Measurements from ENCODE around the gene ADCY9.

The ADCY9 gene

DNA sequence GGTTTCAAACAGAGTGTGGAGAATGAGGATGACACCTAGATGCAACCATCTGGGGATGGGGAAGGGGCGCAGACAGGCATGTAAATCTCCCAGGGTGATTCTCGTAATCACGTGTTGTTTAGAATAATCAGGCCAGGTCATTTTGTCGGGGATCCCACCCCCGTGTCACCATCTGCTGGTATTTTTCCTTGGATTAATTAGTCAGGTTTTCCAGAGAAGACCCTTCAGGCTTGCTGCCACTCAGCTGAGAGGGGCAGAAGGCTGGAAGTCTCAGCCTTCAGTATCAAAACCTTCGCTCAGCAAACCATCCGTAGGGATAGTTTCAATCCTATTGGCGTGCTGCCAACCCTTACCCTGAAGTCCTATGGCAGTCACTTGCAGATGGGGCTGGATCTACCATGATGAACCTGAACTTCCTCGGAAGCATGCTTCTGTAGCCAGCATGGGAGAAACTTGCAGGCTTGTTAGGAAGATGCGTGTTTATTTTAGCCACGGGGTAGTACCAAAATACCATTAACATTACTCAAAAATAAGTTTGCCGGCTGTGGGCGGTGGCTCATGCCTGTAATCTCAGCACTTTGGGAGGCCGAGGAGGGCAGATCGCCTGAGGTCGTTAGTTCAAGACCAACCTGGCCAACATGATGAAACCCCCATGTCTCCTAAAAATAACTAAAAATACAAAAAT, 7.5 kb upstream of the ADCY9 start:
- FAIRE-seq (no peak), DNase-seq (ENCODE audit: insufficient read length, low spot score) (no peak)
- TF ChIP-seq PAX5 (IDR thresholded peaks at IDR 0.05; ENCODE audit: insufficient read depth, low read length, severe bottlenecking) (no peak), POLR2A (IDR thresholded peaks at IDR 0.05; ENCODE audit: low read depth, low read length) (no peak), TAF1 (IDR thresholded peaks at IDR 0.05; ENCODE audit: low read depth, low read length) (no peak), POLR2AphosphoS5 (IDR thresholded peaks at IDR 0.05; ENCODE audit: low read depth, low read length) (no peak), SPI1 (IDR thresholded peaks at IDR 0.05; ENCODE audit: low read depth, low read length) (no peak), POU2F2 (IDR thresholded peaks at IDR 0.05; ENCODE audit: low read depth, low read length) (no peak)

DNA sequence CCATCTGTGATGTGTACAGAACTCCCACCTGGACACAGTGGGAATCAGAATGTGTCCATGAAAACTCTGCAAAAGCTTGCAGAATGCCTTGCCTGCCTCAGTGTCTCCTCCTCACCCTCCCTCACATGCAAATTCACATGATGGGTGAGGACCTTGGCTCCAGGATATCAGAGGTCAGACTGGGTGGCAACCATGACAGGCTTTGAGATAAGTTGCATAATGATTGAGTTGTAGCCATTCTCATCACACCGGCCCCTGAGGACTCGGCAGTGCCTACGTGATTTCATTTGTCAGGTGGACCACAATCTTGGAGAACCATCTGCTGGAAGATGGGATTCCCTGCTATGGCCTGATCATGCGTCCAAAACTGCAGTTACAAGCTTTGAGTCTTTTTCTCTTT, 3.9 kb upstream of the ADCY9 start:
- no peak for DNase-seq (ENCODE audit: insufficient read length, low spot score)
- TF ChIP-seq POLR2A (IDR thresholded peaks at IDR 0.05; ENCODE audit: low read depth, low read length) = no peak
- no peak for TF ChIP-seq SPI1 (IDR thresholded peaks at IDR 0.05; ENCODE audit: low read depth, low read length)
- no peak for TF ChIP-seq PAX5 (IDR thresholded peaks at IDR 0.05; ENCODE audit: insufficient read depth, low read length, severe bottlenecking)
- no peak for TF ChIP-seq POLR2AphosphoS5 (IDR thresholded peaks at IDR 0.05; ENCODE audit: low read depth, low read length)
- TF ChIP-seq POU2F2 (IDR thresholded peaks at IDR 0.05; ENCODE audit: low read depth, low read length) = no peak
- TF ChIP-seq TAF1 (IDR thresholded peaks at IDR 0.05; ENCODE audit: low read depth, low read length) = no peak
- FAIRE-seq = no peak

DNA sequence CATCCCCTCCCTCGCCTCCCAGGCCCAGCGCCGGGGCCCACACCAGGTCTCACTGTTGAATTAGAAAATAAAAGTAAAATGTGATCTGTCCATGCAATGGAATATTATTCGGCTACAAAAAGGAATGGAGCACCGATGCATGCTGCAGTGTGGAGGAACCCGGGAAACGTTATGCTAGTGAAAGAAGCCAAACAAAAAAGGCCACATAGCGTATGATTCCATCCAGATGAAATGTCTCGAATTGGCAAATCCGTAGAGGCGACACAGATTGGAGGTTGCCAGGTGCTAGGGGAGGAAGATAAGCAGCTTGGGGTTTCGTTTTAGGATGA, 972 bp upstream of the ADCY9 start:
- FAIRE-seq = no peak
- DNase-seq (ENCODE audit: insufficient read length, low spot score) = no peak
- no peak for TF ChIP-seq POLR2AphosphoS5 (IDR thresholded peaks at IDR 0.05; ENCODE audit: low read depth, low read length)
- no peak for TF ChIP-seq POLR2A (IDR thresholded peaks at IDR 0.05; ENCODE audit: low read depth, low read length)
- TF ChIP-seq SPI1 (IDR thresholded peaks at IDR 0.05; ENCODE audit: low read depth, low read length) = no peak
- no peak for TF ChIP-seq PAX5 (IDR thresholded peaks at IDR 0.05; ENCODE audit: insufficient read depth, low read length, severe bottlenecking)
- TF ChIP-seq TAF1 (IDR thresholded peaks at IDR 0.05; ENCODE audit: low read depth, low read length) = no peak
- TF ChIP-seq POU2F2 (IDR thresholded peaks at IDR 0.05; ENCODE audit: low read depth, low read length) = no peak

DNA sequence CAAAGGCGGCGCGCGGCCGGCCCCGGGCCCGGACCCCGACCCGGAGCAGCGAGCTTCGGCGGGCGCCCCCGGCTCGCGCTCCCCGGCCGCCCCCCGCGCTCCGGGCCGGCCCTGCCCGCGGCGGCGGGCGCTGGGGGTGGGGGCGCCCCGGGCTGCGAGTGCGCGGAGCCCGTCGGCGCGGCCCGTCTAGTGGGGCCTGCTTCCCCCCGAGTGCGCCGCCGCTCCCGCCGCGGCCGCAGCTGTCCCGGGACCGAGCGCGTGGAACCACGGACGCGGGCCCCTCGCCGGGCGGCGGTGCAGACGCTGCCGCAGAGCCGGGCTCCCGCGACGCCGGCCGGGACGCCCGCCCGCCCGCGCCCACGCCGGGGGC, 308 bp downstream of the ADCY9 start:
- no peak for FAIRE-seq
- DNase-seq (ENCODE audit: insufficient read length, low spot score) = no peak
- TF ChIP-seq POLR2AphosphoS5 (IDR thresholded peaks at IDR 0.05; ENCODE audit: low read depth, low read length) (no peak), POU2F2 (IDR thresholded peaks at IDR 0.05; ENCODE audit: low read depth, low read length) (no peak), TAF1 (IDR thresholded peaks at IDR 0.05; ENCODE audit: low read depth, low read length) (no peak), SPI1 (IDR thresholded peaks at IDR 0.05; ENCODE audit: low read depth, low read length) (no peak), PAX5 (IDR thresholded peaks at IDR 0.05; ENCODE audit: insufficient read depth, low read length, severe bottlenecking) (no peak), POLR2A (IDR thresholded peaks at IDR 0.05; ENCODE audit: low read depth, low read length) (no peak)

DNA sequence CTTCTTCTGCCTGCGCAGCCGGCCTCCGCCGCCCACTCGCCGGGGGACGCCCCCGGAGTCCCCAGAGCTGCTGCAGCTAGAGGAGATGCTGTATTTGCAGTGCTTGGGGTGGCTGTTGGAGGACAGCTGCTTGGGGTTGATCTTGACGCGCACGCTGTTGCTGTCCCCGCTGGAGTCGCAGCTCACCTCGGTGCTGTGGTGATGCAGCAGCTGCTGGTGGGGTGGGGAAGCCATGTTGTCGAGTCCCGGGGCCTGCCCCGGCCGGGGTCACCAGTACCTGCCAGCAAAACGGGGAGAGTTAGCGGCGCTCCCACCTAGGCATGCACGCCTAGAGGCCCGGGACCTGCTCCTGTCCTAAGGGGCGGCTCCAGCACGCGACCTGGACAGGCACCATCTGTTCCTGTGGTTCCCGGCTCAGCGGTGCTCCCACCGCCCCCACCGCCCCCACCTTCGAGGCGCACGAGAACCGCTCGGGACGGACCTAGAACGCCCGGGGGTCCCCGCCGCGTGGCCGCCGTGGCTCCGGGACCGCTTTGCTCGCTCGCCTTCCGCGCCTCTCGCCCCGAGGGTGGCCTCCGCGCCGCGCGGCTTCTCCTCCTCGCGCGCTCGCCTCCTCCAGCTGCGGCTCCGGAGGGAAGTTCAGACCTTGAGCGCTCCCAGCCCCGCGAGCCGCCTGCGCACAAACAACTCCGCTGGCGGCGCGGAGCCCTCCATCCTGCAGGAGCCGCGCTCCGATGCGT, 863 bp downstream of the ADCY9 start:
- FAIRE-seq = no peak
- peak; percentile 60 for DNase-seq (ENCODE audit: insufficient read length, low spot score)
- no peak for TF ChIP-seq POLR2A (IDR thresholded peaks at IDR 0.05; ENCODE audit: low read depth, low read length)
- TF ChIP-seq PAX5 (IDR thresholded peaks at IDR 0.05; ENCODE audit: insufficient read depth, low read length, severe bottlenecking) = no peak
- no peak for TF ChIP-seq POU2F2 (IDR thresholded peaks at IDR 0.05; ENCODE audit: low read depth, low read length)
- TF ChIP-seq SPI1 (IDR thresholded peaks at IDR 0.05; ENCODE audit: low read depth, low read length) = no peak

DNA sequence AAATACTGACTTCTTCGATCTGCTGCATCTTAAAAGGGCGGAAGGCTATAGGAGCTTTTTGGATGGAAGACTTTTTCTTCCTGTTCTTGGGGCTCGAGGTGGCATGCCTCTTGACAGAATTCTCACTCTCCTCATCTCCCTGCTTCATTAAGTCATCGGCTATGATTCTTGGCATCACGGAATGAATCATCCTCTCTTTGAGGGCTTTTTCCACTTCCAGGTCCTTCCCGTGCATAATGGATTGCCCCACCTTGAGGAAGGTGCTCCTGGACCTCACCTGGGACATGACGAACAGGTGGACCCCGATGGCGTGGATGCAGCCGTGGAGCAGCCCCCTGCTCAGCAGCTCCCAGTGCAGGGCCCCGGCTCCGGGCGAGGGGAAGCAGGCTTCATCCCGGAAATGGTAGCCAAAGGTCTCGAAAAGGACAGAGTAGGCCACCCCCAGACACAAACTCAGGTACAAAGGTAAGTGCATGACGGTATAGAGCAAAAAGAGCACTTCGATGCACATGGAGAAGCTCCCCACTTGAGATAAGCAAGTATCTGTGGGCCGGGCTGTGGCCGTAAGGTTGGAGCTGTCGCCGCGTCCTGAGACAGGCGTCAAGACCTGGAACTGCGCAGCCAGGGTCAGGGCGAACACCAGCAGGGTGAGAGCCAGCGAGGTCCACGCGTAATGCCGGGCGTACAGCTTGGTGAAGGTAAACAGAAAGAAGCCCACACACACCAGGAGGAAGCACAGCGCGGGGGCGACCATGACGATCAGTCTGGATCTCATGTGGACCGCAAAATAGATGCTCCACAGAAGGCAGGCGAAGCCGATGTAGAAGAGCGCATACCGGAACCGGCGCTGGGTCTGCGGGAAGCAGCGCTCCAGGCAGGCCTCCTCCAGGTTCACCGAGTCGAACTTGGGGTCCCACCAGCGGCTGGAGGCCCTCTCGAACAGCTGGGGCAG, 1.7 kb downstream of the ADCY9 start:
- DNase-seq (ENCODE audit: insufficient read length, low spot score) (no peak), FAIRE-seq (no peak)
- TF ChIP-seq TAF1 (IDR thresholded peaks at IDR 0.05; ENCODE audit: low read depth, low read length) (no peak), SPI1 (IDR thresholded peaks at IDR 0.05; ENCODE audit: low read depth, low read length) (no peak), PAX5 (IDR thresholded peaks at IDR 0.05; ENCODE audit: insufficient read depth, low read length, severe bottlenecking) (no peak), POLR2AphosphoS5 (IDR thresholded peaks at IDR 0.05; ENCODE audit: low read depth, low read length) (no peak), POU2F2 (IDR thresholded peaks at IDR 0.05; ENCODE audit: low read depth, low read length) (no peak), POLR2A (IDR thresholded peaks at IDR 0.05; ENCODE audit: low read depth, low read length) (no peak)

DNA sequence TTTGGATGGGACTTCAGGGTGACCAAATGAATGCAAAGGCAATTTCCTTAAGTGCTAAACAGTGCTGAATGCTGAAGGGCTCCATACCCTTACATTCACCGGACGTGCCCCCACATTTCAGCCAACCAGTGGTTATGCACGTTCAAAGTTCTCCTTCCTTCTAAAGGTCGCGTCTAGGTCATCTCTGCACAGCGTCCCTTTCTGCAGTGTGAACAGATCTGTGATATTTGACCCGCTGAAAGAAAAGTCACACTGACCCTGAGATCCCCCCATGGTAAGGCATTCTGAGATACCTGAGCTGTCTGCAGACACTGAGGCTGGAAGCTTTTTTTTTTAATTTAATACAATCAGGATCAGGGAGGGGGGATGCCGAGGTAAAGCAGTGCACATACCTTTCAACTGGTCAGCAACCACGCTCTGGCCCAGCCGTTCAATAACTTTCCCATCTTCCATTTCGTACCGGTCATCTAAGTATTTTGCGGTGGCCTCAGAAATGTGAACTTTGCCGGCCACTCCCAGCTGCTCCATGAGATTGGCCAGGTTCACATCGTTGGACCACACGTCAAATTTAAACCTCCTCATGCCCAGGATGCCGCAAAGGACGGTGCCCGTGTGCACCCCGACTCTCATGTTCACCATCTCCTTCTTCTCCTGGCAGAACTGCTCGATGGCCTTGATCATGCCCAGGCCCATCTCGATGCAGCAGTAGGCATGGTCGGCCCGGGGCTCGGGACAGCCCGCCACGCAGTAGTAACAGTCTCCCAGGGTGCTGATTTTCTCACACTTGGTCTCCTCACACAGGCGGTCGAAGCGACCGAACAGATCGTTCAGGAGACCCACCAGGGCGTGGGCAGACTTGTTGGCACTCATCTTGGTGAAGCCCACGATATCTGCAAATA, 2.6 kb downstream of the ADCY9 start:
- DNase-seq (ENCODE audit: insufficient read length, low spot score) (no peak), FAIRE-seq (no peak)
- no peak for TF ChIP-seq TAF1 (IDR thresholded peaks at IDR 0.05; ENCODE audit: low read depth, low read length)
- no peak for TF ChIP-seq POLR2AphosphoS5 (IDR thresholded peaks at IDR 0.05; ENCODE audit: low read depth, low read length)
- no peak for TF ChIP-seq PAX5 (IDR thresholded peaks at IDR 0.05; ENCODE audit: insufficient read depth, low read length, severe bottlenecking)
- no peak for TF ChIP-seq POU2F2 (IDR thresholded peaks at IDR 0.05; ENCODE audit: low read depth, low read length)
- no peak for TF ChIP-seq POLR2A (IDR thresholded peaks at IDR 0.05; ENCODE audit: low read depth, low read length)
- no peak for TF ChIP-seq SPI1 (IDR thresholded peaks at IDR 0.05; ENCODE audit: low read depth, low read length)

Data from GM12891 (cell line).